Measurements from ENCODE around the gene MPPED2. TPM values are rescaled to one million over a fixed set of nuclear protein-coding genes. Genes with fewer than 3 reads are reported as not detected.

MPPED2 gene
- total RNA-seq, 2 donors from 2014 or later = 0.57 to 1.8 TPM

DNA sequence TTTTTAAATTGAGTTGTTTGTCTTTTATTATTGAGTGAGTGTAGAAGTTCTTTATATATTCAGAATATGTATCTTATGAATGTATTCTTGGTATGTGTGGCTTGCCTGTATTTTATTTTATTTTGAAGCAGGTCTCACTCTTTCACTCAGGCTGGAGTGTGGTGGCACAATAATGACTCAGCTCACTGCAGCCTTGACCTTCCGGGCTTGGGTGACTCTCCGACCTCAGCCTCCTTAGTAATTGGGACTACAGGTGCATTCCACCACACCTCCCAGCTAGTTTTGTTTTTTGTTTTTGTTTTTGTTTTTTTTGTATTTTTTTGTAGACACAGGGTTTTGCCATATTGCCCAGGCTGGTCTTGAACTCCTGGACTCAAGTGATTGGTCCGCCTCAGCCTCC, 24.5 kb upstream of the MPPED2 start:
- H3K4me3 ChIP-seq = no peak overlapping the region
- intact Hi-C loops (cut with DNase I) = no loop called here
- no peaks in the 10 kb centered on the region for H3K9me3 ChIP-seq
- no peaks in the 10 kb centered on the region for H3K4me1 ChIP-seq
- no peak overlapping the region for H3K27ac ChIP-seq
- no peak for TF ChIP-seq CTCF (IDR thresholded peaks at IDR 0.05)
- DNase-seq = no peak
- H3K9ac ChIP-seq (ENCODE audit: low read depth in 2 of 2, low read length in 2 of 2) = no peak overlapping the region
- no peaks in the 10 kb centered on the region for H3K27me3 ChIP-seq
- H3K36me3 ChIP-seq = no peaks in the 10 kb centered on the region

GRCh38 chr11:30608534-30608933, 22.4 kb upstream of the MPPED2 start:
- Histone ChIP-seq H3K4me3 (no peak overlapping the region), H3K9ac (ENCODE audit: low read depth in 2 of 2, low read length in 2 of 2) (no peak overlapping the region), H3K9me3 (no peaks in the 10 kb centered on the region), H3K27me3 (no peaks in the 10 kb centered on the region), H3K36me3 (no peaks in the 10 kb centered on the region), H3K27ac (no peak overlapping the region), H3K4me1 (no peaks in the 10 kb centered on the region)
- no peak for TF ChIP-seq CTCF (IDR thresholded peaks at IDR 0.05)
- intact Hi-C loops (cut with DNase I) = no loop called here
- no peak for DNase-seq

DNA sequence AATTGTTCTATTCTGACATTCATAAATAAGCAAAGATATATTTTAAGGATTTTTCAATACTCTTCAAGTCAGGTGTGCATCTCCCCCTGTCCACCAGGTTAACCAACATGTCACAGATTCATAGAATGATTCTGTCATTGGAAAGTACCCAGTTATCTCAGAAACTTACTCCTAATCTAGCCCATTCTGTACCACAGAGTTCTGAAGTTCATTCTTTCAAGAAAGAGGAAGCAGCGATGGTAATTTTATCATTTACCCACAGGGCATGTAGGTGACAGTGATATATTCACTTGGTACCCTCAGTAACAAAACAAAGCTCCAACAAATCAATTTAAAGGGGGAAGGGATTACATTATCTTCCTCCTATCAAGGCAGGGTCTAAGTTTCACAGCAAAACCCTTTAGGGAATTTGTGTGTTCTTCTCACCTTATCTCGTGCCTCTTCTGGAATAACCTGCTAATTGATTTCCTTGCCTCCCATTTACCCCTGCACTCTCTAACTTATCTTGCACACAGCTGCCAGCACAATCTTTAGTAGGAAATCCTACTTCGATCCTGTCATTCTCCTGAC, 19.0 kb upstream of the MPPED2 start:
- H3K4me1 ChIP-seq = no peaks in the 10 kb centered on the region
- H3K9me3 ChIP-seq = no peaks in the 10 kb centered on the region
- H3K4me3 ChIP-seq = no peak overlapping the region
- TF ChIP-seq CTCF (IDR thresholded peaks at IDR 0.05) = no peak
- H3K36me3 ChIP-seq = no peaks in the 10 kb centered on the region
- intact Hi-C loops (cut with DNase I) = no loop called here
- no peaks in the 10 kb centered on the region for H3K27me3 ChIP-seq
- H3K9ac ChIP-seq (ENCODE audit: low read depth in 2 of 2, low read length in 2 of 2) = no peak overlapping the region
- no peak overlapping the region for H3K27ac ChIP-seq
- DNase-seq = no peak

DNA sequence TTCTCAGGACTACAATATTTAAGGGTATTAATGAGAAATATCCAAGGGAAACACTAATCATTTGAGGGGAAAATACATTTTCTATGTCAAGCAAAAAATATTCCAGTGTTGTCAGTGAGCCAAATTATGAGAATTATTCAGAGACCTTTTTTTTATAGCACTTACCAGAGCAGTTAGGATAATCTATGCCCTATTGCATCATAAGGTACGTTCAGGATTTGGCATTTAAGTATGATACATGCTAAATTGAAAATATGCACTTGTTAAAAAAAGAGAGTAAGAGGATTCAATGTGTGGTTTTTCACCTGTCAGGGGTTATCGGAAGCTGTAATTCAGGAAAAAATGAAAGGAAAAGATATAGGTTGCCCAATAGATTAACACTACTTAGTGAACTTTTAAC, 17.2 kb upstream of the MPPED2 start:
- no peak overlapping the region for H3K9ac ChIP-seq (ENCODE audit: low read depth in 2 of 2, low read length in 2 of 2)
- H3K36me3 ChIP-seq = no peaks in the 10 kb centered on the region
- intact Hi-C loops (cut with DNase I) = no loop called here
- H3K4me3 ChIP-seq = no peak overlapping the region
- DNase-seq = no peak
- H3K27ac ChIP-seq = no peak overlapping the region
- H3K9me3 ChIP-seq = no peaks in the 10 kb centered on the region
- TF ChIP-seq CTCF (IDR thresholded peaks at IDR 0.05) = no peak
- no peaks in the 10 kb centered on the region for H3K27me3 ChIP-seq
- H3K4me1 ChIP-seq = no peaks in the 10 kb centered on the region

GRCh38 chr11:30596832-30597231, 10.7 kb upstream of the MPPED2 start:
- TF ChIP-seq CTCF (IDR thresholded peaks at IDR 0.05) = no peak
- no peaks in the 10 kb centered on the region for H3K4me1 ChIP-seq
- H3K9me3 ChIP-seq = no peaks in the 10 kb centered on the region
- intact Hi-C loops (cut with DNase I) = no loop called here
- H3K27ac ChIP-seq = no peak overlapping the region
- DNase-seq = no peak
- H3K4me3 ChIP-seq = no peak overlapping the region
- H3K36me3 ChIP-seq = no peaks in the 10 kb centered on the region
- no peaks in the 10 kb centered on the region for H3K27me3 ChIP-seq
- H3K9ac ChIP-seq (ENCODE audit: low read depth in 2 of 2, low read length in 2 of 2) = no peak overlapping the region
